ENCODE results near the gene RAPGEF1. TPM values are rescaled to one million over a fixed set of nuclear protein-coding genes. Genes with fewer than 3 reads are reported as not detected.

The RAPGEF1 gene
- polyA plus RNA-seq, 1 donor from 2014 or later = 23.6 TPM

DNA sequence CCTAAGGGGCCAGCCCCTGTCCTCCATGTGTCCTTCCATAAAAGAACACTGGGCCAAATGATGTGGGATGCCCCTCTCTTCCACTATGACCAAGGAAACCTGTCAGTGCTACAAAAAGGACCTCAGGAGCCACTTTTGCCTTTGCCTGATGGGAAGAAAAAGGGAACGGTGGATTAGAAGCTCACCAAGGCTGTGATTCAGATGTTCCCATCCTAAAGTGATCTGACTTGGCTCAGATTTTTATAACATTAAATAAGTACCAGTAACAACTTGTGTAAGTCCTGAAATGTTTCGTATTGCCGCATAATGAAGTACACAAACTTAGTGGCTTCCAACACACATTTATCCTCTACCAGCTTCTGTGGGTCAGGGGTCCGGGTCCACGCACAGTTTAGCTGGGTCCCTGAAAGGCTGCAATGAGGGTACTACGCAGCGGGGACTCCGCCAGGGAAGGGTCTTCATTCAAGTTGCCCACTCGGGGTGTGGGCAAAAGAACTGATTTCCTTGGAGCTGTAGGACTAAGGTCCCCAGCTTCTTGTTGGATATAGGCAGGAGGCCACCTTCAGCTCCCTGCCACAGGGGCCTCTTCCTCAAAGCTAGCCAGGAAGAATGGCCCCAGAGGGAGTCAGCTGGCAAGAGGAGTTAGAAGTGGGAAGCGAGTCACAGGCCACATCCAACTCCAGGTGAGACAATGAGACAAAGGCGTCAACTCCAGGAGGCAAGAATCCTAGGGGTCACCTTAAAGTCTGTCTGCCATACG lies 60.4 kb downstream of the RAPGEF1 start:
- H3K27ac ChIP-seq (ENCODE audit: low read length) = no peak overlapping the region
- H3K9me2 ChIP-seq (ENCODE audit: insufficient read depth, low read length) = no peaks in the 10 kb centered on the region

DNA sequence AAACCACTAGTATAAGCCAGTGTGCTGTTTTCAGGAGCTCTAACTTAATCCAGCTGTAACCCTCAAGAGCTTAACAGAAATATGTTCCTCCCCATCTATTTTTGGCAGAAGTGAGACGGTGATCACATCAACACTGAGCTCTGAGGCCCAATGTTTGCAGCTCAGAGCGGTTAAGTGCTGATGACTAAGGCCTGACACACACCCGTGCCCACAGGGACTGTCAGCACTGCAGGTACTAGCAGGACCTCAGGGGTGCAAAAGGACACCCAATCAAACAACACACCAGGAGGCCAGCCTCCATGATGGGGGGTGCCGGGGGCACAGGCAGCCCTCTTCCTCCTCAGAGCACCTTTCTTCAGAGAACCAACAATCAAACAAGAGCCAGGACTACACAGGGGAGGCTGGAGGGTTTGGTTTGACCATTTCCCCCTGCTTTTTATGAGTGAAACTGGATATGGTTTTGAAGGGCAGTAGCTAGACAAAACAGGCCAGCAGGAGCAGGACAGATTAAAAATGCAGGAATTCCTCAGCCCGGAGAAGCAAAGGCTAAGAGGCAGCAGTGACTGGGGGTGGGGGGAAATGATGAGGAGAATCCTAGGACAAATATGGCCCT lies 61.3 kb downstream of the RAPGEF1 start:
- no peak overlapping the region for H3K27ac ChIP-seq (ENCODE audit: low read length)
- H3K4me2 ChIP-seq (ENCODE audit: low read length) = no peak overlapping the region
- no peaks in the 10 kb centered on the region for H3K9me3 ChIP-seq (ENCODE audit: low read length)
- no peak overlapping the region for H2AFZ ChIP-seq (ENCODE audit: low read depth, low read length)
- no peaks in the 10 kb centered on the region for H3K27me3 ChIP-seq (ENCODE audit: insufficient read depth, low read depth, low read length)
- H3K4me3 ChIP-seq (ENCODE audit: low read length) = no peak overlapping the region
- peaks cover 19% of the 10 kb centered on the region for H3K79me2 ChIP-seq (replicated peaks; ENCODE audit: insufficient read depth, low read length)
- H3K9me2 ChIP-seq (ENCODE audit: insufficient read depth, low read length) = no peaks in the 10 kb centered on the region
- H3K9ac ChIP-seq (ENCODE audit: low read length) = no peak overlapping the region
- no peaks in the 10 kb centered on the region for H3K36me3 ChIP-seq (ENCODE audit: insufficient read depth, low read length)
- H3F3A ChIP-seq (ENCODE audit: insufficient read depth, low read length, poor library complexity, severe bottlenecking) = no peaks in the 10 kb centered on the region
- no peaks in the 10 kb centered on the region for H4K20me1 ChIP-seq (ENCODE audit: insufficient read depth)
- TF ChIP-seq MXI1 (conservative IDR thresholded peaks at IDR 0.05; ENCODE audit: poor library complexity, severe bottlenecking) (no peak), TAF1 (IDR thresholded peaks at IDR 0.05; ENCODE audit: low read depth) (no peak), EZH2 (IDR thresholded peaks at IDR 0.05; ENCODE audit: borderline replicate concordance, insufficient read depth, low read length, poor library complexity, severe bottlenecking) (no peak), POLR2AphosphoS5 (IDR thresholded peaks at IDR 0.05) (no peak), RAD21 (conservative IDR thresholded peaks at IDR 0.05) (no peak), EP300 (conservative IDR thresholded peaks at IDR 0.05; ENCODE audit: poor library complexity, severe bottlenecking) (no peak)
- TF ChIP-seq, protein P1, sequence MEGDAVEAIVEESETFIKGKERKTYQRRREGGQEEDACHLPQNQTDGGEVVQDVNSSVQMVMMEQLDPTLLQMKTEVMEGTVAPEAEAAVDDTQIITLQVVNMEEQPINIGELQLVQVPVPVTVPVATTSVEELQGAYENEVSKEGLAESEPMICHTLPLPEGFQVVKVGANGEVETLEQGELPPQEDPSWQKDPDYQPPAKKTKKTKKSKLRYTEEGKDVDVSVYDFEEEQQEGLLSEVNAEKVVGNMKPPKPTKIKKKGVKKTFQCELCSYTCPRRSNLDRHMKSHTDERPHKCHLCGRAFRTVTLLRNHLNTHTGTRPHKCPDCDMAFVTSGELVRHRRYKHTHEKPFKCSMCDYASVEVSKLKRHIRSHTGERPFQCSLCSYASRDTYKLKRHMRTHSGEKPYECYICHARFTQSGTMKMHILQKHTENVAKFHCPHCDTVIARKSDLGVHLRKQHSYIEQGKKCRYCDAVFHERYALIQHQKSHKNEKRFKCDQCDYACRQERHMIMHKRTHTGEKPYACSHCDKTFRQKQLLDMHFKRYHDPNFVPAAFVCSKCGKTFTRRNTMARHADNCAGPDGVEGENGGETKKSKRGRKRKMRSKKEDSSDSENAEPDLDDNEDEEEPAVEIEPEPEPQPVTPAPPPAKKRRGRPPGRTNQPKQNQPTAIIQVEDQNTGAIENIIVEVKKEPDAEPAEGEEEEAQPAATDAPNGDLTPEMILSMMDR (IDR thresholded peaks at IDR 0.05; ENCODE audit: poor library complexity, severe bottlenecking) = no peak
- TF ChIP-seq, protein P2, sequence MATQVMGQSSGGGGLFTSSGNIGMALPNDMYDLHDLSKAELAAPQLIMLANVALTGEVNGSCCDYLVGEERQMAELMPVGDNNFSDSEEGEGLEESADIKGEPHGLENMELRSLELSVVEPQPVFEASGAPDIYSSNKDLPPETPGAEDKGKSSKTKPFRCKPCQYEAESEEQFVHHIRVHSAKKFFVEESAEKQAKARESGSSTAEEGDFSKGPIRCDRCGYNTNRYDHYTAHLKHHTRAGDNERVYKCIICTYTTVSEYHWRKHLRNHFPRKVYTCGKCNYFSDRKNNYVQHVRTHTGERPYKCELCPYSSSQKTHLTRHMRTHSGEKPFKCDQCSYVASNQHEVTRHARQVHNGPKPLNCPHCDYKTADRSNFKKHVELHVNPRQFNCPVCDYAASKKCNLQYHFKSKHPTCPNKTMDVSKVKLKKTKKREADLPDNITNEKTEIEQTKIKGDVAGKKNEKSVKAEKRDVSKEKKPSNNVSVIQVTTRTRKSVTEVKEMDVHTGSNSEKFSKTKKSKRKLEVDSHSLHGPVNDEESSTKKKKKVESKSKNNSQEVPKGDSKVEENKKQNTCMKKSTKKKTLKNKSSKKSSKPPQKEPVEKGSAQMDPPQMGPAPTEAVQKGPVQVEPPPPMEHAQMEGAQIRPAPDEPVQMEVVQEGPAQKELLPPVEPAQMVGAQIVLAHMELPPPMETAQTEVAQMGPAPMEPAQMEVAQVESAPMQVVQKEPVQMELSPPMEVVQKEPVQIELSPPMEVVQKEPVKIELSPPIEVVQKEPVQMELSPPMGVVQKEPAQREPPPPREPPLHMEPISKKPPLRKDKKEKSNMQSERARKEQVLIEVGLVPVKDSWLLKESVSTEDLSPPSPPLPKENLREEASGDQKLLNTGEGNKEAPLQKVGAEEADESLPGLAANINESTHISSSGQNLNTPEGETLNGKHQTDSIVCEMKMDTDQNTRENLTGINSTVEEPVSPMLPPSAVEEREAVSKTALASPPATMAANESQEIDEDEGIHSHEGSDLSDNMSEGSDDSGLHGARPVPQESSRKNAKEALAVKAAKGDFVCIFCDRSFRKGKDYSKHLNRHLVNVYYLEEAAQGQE (IDR thresholded peaks at IDR 0.05; ENCODE audit: borderline replicate concordance) = no peak

More for the DNA sequence above, 60.4 kb downstream of the RAPGEF1 start:
- H3K36me3 ChIP-seq (ENCODE audit: insufficient read depth, low read length) = no peaks in the 10 kb centered on the region
- H3F3A ChIP-seq (ENCODE audit: insufficient read depth, low read length, poor library complexity, severe bottlenecking) = no peaks in the 10 kb centered on the region
- TF ChIP-seq TAF1 (IDR thresholded peaks at IDR 0.05; ENCODE audit: low read depth) = no peak
- no peak for TF ChIP-seq POLR2AphosphoS5 (IDR thresholded peaks at IDR 0.05)
- TF ChIP-seq MXI1 (conservative IDR thresholded peaks at IDR 0.05; ENCODE audit: poor library complexity, severe bottlenecking) = no peak
- TF ChIP-seq, protein P2 (IDR thresholded peaks at IDR 0.05; ENCODE audit: borderline replicate concordance) = no peak
- TF ChIP-seq, protein P1 (IDR thresholded peaks at IDR 0.05; ENCODE audit: poor library complexity, severe bottlenecking) = no peak
- TF ChIP-seq EZH2 (IDR thresholded peaks at IDR 0.05; ENCODE audit: borderline replicate concordance, insufficient read depth, low read length, poor library complexity, severe bottlenecking) = no peak
- TF ChIP-seq RAD21 (conservative IDR thresholded peaks at IDR 0.05) = no peak
- TF ChIP-seq EP300 (conservative IDR thresholded peaks at IDR 0.05; ENCODE audit: poor library complexity, severe bottlenecking) = no peak
- no peak for TF ChIP-seq SMC3 (conservative IDR thresholded peaks at IDR 0.05; ENCODE audit: poor library complexity)
- no peak overlapping the region for H3K4me2 ChIP-seq (ENCODE audit: low read length)
- H3K9ac ChIP-seq (ENCODE audit: low read length) = no peak overlapping the region
- no peaks in the 10 kb centered on the region for H4K20me1 ChIP-seq (ENCODE audit: insufficient read depth)
- no peaks in the 10 kb centered on the region for H3K27me3 ChIP-seq (ENCODE audit: insufficient read depth, low read depth, low read length)
- H3K79me2 ChIP-seq (replicated peaks; ENCODE audit: insufficient read depth, low read length) = peaks cover 19% of the 10 kb centered on the region
- no peak overlapping the region for H2AFZ ChIP-seq (ENCODE audit: low read depth, low read length)
- H3K4me3 ChIP-seq (ENCODE audit: low read length) = no peak overlapping the region
- no peaks in the 10 kb centered on the region for H3K9me3 ChIP-seq (ENCODE audit: low read length)
